HCT116 (cell line): Measurements from ENCODE around the gene PTS. TPM values are rescaled to one million over a fixed set of nuclear protein-coding genes. Genes with fewer than 3 reads are reported as not detected.

ENCODE experiments used
- ATAC-seq: fragments of 200-7000 bp; cut with Tn5 transposase; 2 replicates; pipeline ENCODE4 v1.9.1; 2020; ENCODE audit warnings: mild to moderate bottlenecking, moderate library complexity
- BruUV-seq: library from RNA; stranded (reverse); fragments of 400-500 nt; replicated peaks from 2 replicates; lab custom pipeline; 2021; lab: Mats Ljungman, UMichigan
- CTCF ChIA-PET: fragments of 300-600 bp; sonication (Branson Sonifier 250); formaldehyde crosslinking; loops from one replicate; lab custom pipeline; 2021; ENCODE audit warnings: antibody characterized with exemption; lab: Charles Lee
- POLR2A ChIA-PET: fragments of 300-600, 350-600 bp; sonication (Branson Sonifier 250); formaldehyde crosslinking; loops from one replicate; lab custom pipeline; 2021; ENCODE audit warnings: antibody characterized with exemption; lab: Charles Lee
- RAD21 ChIA-PET, 2 experiments: fragments of 300-600 bp; sonication (Branson Sonifier 250); formaldehyde crosslinking; loops; one replicate each; lab custom pipeline; 2023; ENCODE audit warnings: low total read pairs in 2 of 2; ENCODE audit not compliant: uncharacterized antibody in 2 of 2, unreplicated experiment in 2 of 2, low non-redundant PET in 1 of 2; lab: Charles Lee
- DNase-seq: peaks from one replicate; pipeline ENCODE4 v3.0.0-alpha.2; 2010; ENCODE audit warnings: low read depth, low spot score
- H2AFZ ChIP-seq: fragments of 200-600 bp; shearing (Covaris generic), sonication (generic); 2 replicates; pipeline ENCODE4 v1.6.1; 2017; ENCODE audit warnings: low read depth, mixed run types, mixed read lengths, antibody characterized with exemption, low read length; ENCODE audit not compliant: poor library complexity, severe bottlenecking
- H3K27ac ChIP-seq: 2 replicates; pipeline ENCODE4 v1.5.1; 2012; ENCODE audit warnings: low read depth, low read length
- H3K27me3 ChIP-seq: fragments of 200-600 bp; sonication (generic); 2 replicates; pipeline ENCODE4 v1.6.1; 2016; ENCODE audit warnings: mixed run types, low read length, mixed read lengths; ENCODE audit not compliant: insufficient read depth
- H3K36me3 ChIP-seq, 2 experiments: fragments of 200-500 bp in 1 of 2; fragments of 200-600 bp in 1 of 2; sonication (Bioruptor generic) in 1 of 2; sonication (generic) in 1 of 2; 2 replicates each; pipeline versions ENCODE4 v1.5.1 to v1.6.1; 2014 to 2016; ENCODE audit warnings: low read length in 2 of 2, inconsistent platforms in 1 of 2, mixed read lengths in 1 of 2, mixed run types in 1 of 2; ENCODE audit not compliant: insufficient read depth in 2 of 2, control insufficient read depth in 1 of 2
- H3K4me1 ChIP-seq, 2 experiments: fragments of 200-600 bp in 1 of 2; sonication (generic) in 1 of 2; 2 replicates each; pipeline versions ENCODE4 v1.5.1 to v1.6.1; 2012 to 2017; ENCODE audit warnings: low read length in 2 of 2, inconsistent platforms in 1 of 2, mild to moderate bottlenecking in 1 of 2, mixed read lengths in 1 of 2, mixed run types in 1 of 2, moderate library complexity in 1 of 2; ENCODE audit not compliant: insufficient read depth in 2 of 2, control insufficient read depth in 1 of 2
- H3K4me2 ChIP-seq: fragments of 200-600 bp; sonication (generic); 2 replicates; pipeline ENCODE4 v1.6.1; 2017; ENCODE audit warnings: mixed run types, low read length, mixed read lengths
- H3K4me3 ChIP-seq, 2 experiments: fragments of 200-600 bp in 1 of 2; sonication (generic) in 1 of 2; replicated peaks in 1 of 2; 2 replicates each; pipeline ENCODE4 v1.5.1; 2011 to 2016; ENCODE audit warnings: low read length in 2 of 2, control low read depth in 1 of 2, low read depth in 1 of 2, mild to moderate bottlenecking in 1 of 2, mixed read lengths in 1 of 2, mixed run types in 1 of 2
- H3K79me2 ChIP-seq: fragments of 200-600 bp; sonication (generic); 2 replicates; pipeline ENCODE4 v1.6.1; 2017; ENCODE audit warnings: mild to moderate bottlenecking, mixed run types, low read length, moderate library complexity, mixed read lengths; ENCODE audit not compliant: insufficient read depth
- H3K9ac ChIP-seq: fragments of 200-600 bp; sonication (generic); 2 replicates; pipeline ENCODE4 v1.6.1; 2016; ENCODE audit warnings: low read length, mixed read lengths
- H3K9me2 ChIP-seq: fragments of 200-600 bp; sonication (generic), shearing (Covaris generic); 2 replicates; pipeline ENCODE4 v1.6.1; 2017; ENCODE audit warnings: mixed run types, mild to moderate bottlenecking, moderate library complexity; ENCODE audit not compliant: insufficient read depth
- H3K9me3 ChIP-seq, 2 experiments: fragments of 200-500 bp in 1 of 2; fragments of 200-600 bp in 1 of 2; sonication (Bioruptor generic) in 1 of 2; sonication (generic) in 1 of 2; 2 replicates each; pipeline ENCODE4 v1.6.1; 2014 to 2017; ENCODE audit warnings: low read length in 2 of 2, mixed read lengths in 2 of 2, inconsistent platforms in 1 of 2, low read depth in 1 of 2, mild to moderate bottlenecking in 1 of 2, mixed run types in 1 of 2, moderate library complexity in 1 of 2; ENCODE audit not compliant: control insufficient read depth in 1 of 2, insufficient read depth in 1 of 2
- H4K20me1 ChIP-seq: fragments of 200-600 bp; sonication (generic), shearing (Covaris generic); 2 replicates; pipeline ENCODE4 v1.6.1; 2017; ENCODE audit warnings: mixed run types, mild to moderate bottlenecking, moderate library complexity; ENCODE audit not compliant: insufficient read depth
- ATF3 ChIP-seq: IDR thresholded peaks from 2 replicates; pipeline ENCODE4 v1.6.1; 2012
- CBX3 ChIP-seq: IDR thresholded peaks from 2 replicates; pipeline ENCODE4 v1.6.1; 2012; ENCODE audit warnings: low read depth
- EGR1 ChIP-seq: IDR thresholded peaks from 2 replicates; pipeline ENCODE4 v1.6.1; 2012; ENCODE audit warnings: low read depth
- ELF1 ChIP-seq: IDR thresholded peaks from 2 replicates; pipeline ENCODE4 v1.6.1; 2012; ENCODE audit warnings: low read depth, borderline replicate concordance
- EZH2phosphoT487 ChIP-seq: fragments of 200-600 bp; IDR thresholded peaks from 2 replicates; pipeline ENCODE4 v1.6.1; 2018; ENCODE audit warnings: antibody characterized with exemption, borderline replicate concordance
- FOSL1 ChIP-seq: IDR thresholded peaks from 2 replicates; pipeline ENCODE4 v1.6.1; 2012; ENCODE audit warnings: low read depth
- JUND ChIP-seq: IDR thresholded peaks from 2 replicates; pipeline ENCODE4 v1.6.1; 2012
- POLR2A ChIP-seq: IDR thresholded peaks from 2 replicates; pipeline ENCODE4 v1.7.0; 2011; ENCODE audit warnings: borderline replicate concordance; ENCODE audit not compliant: insufficient read depth, insufficient read length; ENCODE audit errors: extremely low read depth
- POLR2AphosphoS5 ChIP-seq: IDR thresholded peaks from 2 replicates; pipeline ENCODE4 v1.6.1; 2011; ENCODE audit warnings: mild to moderate bottlenecking, low read depth, low read length, moderate library complexity
- RAD21 ChIP-seq: IDR thresholded peaks from 2 replicates; pipeline ENCODE4 v1.6.1; 2012; ENCODE audit warnings: low read depth, mild to moderate bottlenecking
- SIN3A ChIP-seq: IDR thresholded peaks from 2 replicates; pipeline ENCODE4 v1.6.1; 2012; ENCODE audit warnings: low read depth
- TCF7L2 ChIP-seq: IDR thresholded peaks from 2 replicates; pipeline ENCODE4 v1.7.0; 2011; ENCODE audit warnings: borderline replicate concordance, inconsistent platforms; ENCODE audit not compliant: insufficient read depth, insufficient read length; ENCODE audit errors: extremely low read depth
- YY1 ChIP-seq: IDR thresholded peaks from 2 replicates; pipeline ENCODE4 v1.6.1; 2011; ENCODE audit warnings: low read length, low read depth, moderate library complexity, mild to moderate bottlenecking; ENCODE audit not compliant: insufficient replicate concordance; ENCODE audit errors: extremely low read depth
- ZNF274 ChIP-seq: fragments of 200-500 bp; sonication (Bioruptor generic); IDR thresholded peaks from 2 replicates; pipeline ENCODE4 v1.6.1; 2014; ENCODE audit warnings: mild to moderate bottlenecking, low read depth, low read length, inconsistent platforms
- intact Hi-C: fragments of 100-400 bp; cut with micrococcal nuclease; formaldehyde crosslinking; loops from 2 replicates; pipeline ENCODE4 v1.10.0; 2022
- total RNA-seq: library from RNA; stranded (reverse); gene quantifications from one replicate; pipeline ENCODE4 v1.2.1, GENCODE V29; 2021; ENCODE audit not compliant: unreplicated experiment
- TF ChIP-seq, protein P1 (sequence below): IDR thresholded peaks from 2 replicates; pipeline ENCODE4 v1.6.1; 2011; ENCODE audit warnings: mild to moderate bottlenecking, low read length, moderate library complexity; ENCODE audit not compliant: insufficient replicate concordance; ENCODE audit errors: extremely low read depth
- TF ChIP-seq, protein P2 (sequence below): IDR thresholded peaks from 2 replicates; pipeline ENCODE4 v1.6.1; 2012
- TF ChIP-seq, protein P3 (sequence below): IDR thresholded peaks from 2 replicates; pipeline ENCODE4 v1.6.1; 2012; ENCODE audit warnings: low read depth

PTS gene
- total RNA-seq, 1 experiment from 2014 or later, result 45.7 TPM

DNA sequence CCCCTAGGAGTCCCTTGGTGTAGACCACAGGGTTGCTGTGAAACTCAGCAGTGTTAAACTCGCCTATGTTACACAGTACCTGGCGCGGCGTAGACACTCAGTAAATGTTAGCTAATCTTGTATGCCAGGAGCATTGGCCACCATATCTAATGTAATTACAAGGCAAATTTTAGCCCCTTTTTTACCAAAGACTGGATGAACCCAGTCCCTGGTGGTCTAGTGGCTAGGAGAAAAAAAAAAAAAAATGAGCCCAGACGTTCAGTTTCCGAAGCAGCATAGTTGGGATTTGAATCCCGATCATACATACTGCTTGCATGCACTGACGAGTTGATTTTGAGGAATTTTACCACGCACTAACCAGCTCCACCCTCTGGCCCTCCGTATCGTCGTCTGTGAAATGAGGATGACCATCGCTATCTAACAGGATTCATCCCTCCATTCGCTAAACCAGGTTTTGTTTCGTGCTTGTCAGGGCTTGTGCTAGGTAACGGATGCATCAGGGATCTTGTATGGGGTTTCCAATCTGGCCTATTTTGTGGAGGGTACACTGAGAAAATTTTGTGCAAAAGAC, 688 bp downstream of the PTS start:
- intact Hi-C loops, result no loop called here
- POLR2A ChIA-PET, result no interaction called here
- DNase-seq, result no peak
- CTCF ChIA-PET, result interaction anchor here (1.8 kb wide), 1 partner anchor 53 kb away, joined by 11 read pairs; no protein-coding TSS in a partner anchor
- TF ChIP-seq, protein P1, sequence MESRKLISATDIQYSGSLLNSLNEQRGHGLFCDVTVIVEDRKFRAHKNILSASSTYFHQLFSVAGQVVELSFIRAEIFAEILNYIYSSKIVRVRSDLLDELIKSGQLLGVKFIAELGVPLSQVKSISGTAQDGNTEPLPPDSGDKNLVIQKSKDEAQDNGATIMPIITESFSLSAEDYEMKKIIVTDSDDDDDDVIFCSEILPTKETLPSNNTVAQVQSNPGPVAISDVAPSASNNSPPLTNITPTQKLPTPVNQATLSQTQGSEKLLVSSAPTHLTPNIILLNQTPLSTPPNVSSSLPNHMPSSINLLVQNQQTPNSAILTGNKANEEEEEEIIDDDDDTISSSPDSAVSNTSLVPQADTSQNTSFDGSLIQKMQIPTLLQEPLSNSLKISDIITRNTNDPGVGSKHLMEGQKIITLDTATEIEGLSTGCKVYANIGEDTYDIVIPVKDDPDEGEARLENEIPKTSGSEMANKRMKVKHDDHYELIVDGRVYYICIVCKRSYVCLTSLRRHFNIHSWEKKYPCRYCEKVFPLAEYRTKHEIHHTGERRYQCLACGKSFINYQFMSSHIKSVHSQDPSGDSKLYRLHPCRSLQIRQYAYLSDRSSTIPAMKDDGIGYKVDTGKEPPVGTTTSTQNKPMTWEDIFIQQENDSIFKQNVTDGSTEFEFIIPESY, result no peak
- TF ChIP-seq RAD21 (no peak), ELF1 (no peak), ZNF274 (no peak), POLR2AphosphoS5 (no peak), CBX3 (no peak), TCF7L2 (no peak), EGR1 (no peak), JUND (no peak), SIN3A (no peak), ATF3 (no peak), EZH2phosphoT487 (no peak), POLR2A (no peak), FOSL1 (no peak), YY1 (no peak)
- TF ChIP-seq, protein P2, sequence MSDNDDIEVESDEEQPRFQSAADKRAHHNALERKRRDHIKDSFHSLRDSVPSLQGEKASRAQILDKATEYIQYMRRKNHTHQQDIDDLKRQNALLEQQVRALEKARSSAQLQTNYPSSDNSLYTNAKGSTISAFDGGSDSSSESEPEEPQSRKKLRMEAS, result no peak
- TF ChIP-seq, protein P3, sequence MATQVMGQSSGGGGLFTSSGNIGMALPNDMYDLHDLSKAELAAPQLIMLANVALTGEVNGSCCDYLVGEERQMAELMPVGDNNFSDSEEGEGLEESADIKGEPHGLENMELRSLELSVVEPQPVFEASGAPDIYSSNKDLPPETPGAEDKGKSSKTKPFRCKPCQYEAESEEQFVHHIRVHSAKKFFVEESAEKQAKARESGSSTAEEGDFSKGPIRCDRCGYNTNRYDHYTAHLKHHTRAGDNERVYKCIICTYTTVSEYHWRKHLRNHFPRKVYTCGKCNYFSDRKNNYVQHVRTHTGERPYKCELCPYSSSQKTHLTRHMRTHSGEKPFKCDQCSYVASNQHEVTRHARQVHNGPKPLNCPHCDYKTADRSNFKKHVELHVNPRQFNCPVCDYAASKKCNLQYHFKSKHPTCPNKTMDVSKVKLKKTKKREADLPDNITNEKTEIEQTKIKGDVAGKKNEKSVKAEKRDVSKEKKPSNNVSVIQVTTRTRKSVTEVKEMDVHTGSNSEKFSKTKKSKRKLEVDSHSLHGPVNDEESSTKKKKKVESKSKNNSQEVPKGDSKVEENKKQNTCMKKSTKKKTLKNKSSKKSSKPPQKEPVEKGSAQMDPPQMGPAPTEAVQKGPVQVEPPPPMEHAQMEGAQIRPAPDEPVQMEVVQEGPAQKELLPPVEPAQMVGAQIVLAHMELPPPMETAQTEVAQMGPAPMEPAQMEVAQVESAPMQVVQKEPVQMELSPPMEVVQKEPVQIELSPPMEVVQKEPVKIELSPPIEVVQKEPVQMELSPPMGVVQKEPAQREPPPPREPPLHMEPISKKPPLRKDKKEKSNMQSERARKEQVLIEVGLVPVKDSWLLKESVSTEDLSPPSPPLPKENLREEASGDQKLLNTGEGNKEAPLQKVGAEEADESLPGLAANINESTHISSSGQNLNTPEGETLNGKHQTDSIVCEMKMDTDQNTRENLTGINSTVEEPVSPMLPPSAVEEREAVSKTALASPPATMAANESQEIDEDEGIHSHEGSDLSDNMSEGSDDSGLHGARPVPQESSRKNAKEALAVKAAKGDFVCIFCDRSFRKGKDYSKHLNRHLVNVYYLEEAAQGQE, result no peak
- Histone ChIP-seq H3K9me2 (no peaks in the 10 kb centered on the region), H3K9me3 (no peaks in the 10 kb centered on the region), H3K4me3 (peak overlapping the region; percentile 71 to 85), H4K20me1 (no peaks in the 10 kb centered on the region), H3K36me3 (peaks cover 0 to 6% of the 10 kb centered on the region in 2 experiments; a peak in 2 of 4 replicates), H3K4me1 (peaks cover 4 to 9% of the 10 kb centered on the region in 2 experiments), H3K9ac (peak overlapping the region; percentile 86), H3K27me3 (no peaks in the 10 kb centered on the region), H3K27ac (peak overlapping the region; percentile 86), H2AFZ (no peak overlapping the region), H3K79me2 (peaks cover 48% of the 10 kb centered on the region), H3K4me2 (peak overlapping the region; percentile 83)
- RAD21 ChIA-PET, result interaction anchor here in 1 of 2 experiments (0.6 kb wide), 1 partner anchor 25 kb away, joined by 6 read pairs; no protein-coding TSS in a partner anchor
- no TSS peak for BruUV-seq
- ATAC-seq, result peak; percentile 65
